Upper lobe of left lung (tissue), 6 donors: ENCODE measurements around the gene CCK. TPM values are rescaled to one million over a fixed set of nuclear protein-coding genes. Genes with fewer than 3 reads are reported as not detected.

ENCODE experiments used
- ATAC-seq, 2 donors: fragments of 200-7000 bp; cut with Tn5 transposase; one replicate each; pipeline ENCODE4 v1.9.1; 2022; ENCODE audit warnings: mild to moderate bottlenecking in 2 of 2, moderate library complexity in 2 of 2; ENCODE audit not compliant: low FRiP score in 2 of 2
- DNase-seq, 2 donors: peaks; one replicate each; pipeline ENCODE4 v3.0.0-alpha.2; 2019 to 2020
- H3K27ac ChIP-seq, 4 donors: fragments of 200-600 bp; sonication (generic); one replicate each; pipeline ENCODE4 v1.5.1; 2016 to 2019
- H3K27me3 ChIP-seq, 4 donors: fragments of 200-600 bp; sonication (generic); one replicate each; pipeline ENCODE4 v1.5.1; 2017 to 2019
- H3K36me3 ChIP-seq, 4 donors: fragments of 200-600 bp; sonication (generic); one replicate each; pipeline ENCODE4 v1.5.1; 2016 to 2019
- H3K4me1 ChIP-seq, 4 donors: fragments of 200-600 bp; sonication (generic); one replicate each; pipeline ENCODE4 v1.5.1; 2018 to 2019
- H3K4me3 ChIP-seq, 4 donors: fragments of 200-600 bp; sonication (generic); one replicate each; pipeline ENCODE4 v1.5.1; 2017 to 2019; ENCODE audit warnings: mild to moderate bottlenecking in 2 of 4, moderate library complexity in 1 of 4
- H3K9me3 ChIP-seq, 4 donors: fragments of 200-600 bp; sonication (generic); one replicate each; pipeline ENCODE4 v1.5.1; 2018 to 2019
- CTCF ChIP-seq, 6 experiments: fragments of 450-650 bp in 4 of 6; fragments of 200-600 bp in 2 of 6; sonication (generic) in 2 of 6; IDR thresholded peaks; one replicate each; pipeline ENCODE4 v1.5.1; 2016 to 2019; ENCODE audit warnings: antibody characterized with exemption in 6 of 6
- EP300 ChIP-seq, 4 donors: sonication (generic); formaldehyde crosslinking; IDR thresholded peaks; one replicate each; pipeline ENCODE4 v1.5.1; 2017; ENCODE audit warnings: antibody characterized with exemption in 4 of 4, control low read depth in 2 of 4
- POLR2A ChIP-seq, 4 donors: fragments of 450-650 bp; IDR thresholded peaks; one replicate each; pipeline ENCODE4 v1.5.1; 2016 to 2017; ENCODE audit warnings: antibody characterized with exemption in 4 of 4, mild to moderate bottlenecking in 2 of 4
- POLR2AphosphoS5 ChIP-seq, 2 donors: sonication (generic); formaldehyde crosslinking; IDR thresholded peaks; one replicate each; pipeline ENCODE4 v1.5.1; 2017; ENCODE audit warnings: antibody characterized with exemption in 2 of 2
- WGBS, 2 donors: methylation state at CpG; one replicate each; pipeline ENCODE4 v1.1.5; 2017 to 2018; 5-methylcytosine and 5-hydroxymethylcytosine counted together
- total RNA-seq, 6 donors: library from RNA; depleted of rRNA in 4 of 6; stranded (reverse); fragments of >200 nt in 4 of 6; gene quantifications; one replicate each; pipeline versions ENCODE4 v1.1.0 to v1.2.1, GENCODE V29; 2016 to 2021
- donor health status: DM: no; HTN: no; CAD: no; lungs with moderate emphysema.
- donor health status: DM: no; HTN: yes; CAD: no; lungs with severe emphysema.

The CCK gene
- total RNA-seq, 6 donors from 2014 or later: 2.0 to 7.3 (median 3.3) TPM; not detected in 3

GRCh38 chr3:42301446-42302175 lies 35.6 kb upstream of the CCK start:
- DNase-seq: no peak
- ATAC-seq: no peak
- Histone ChIP-seq H3K4me1 (no peaks in the 10 kb centered on the region), H3K36me3 (no peaks in the 10 kb centered on the region), H3K27me3 (no peaks in the 10 kb centered on the region), H3K27ac (no peak overlapping the region), H3K4me3 (no peak overlapping the region), H3K9me3 (no peaks in the 10 kb centered on the region)
- TF ChIP-seq EP300 (IDR thresholded peaks at IDR 0.05): no peak
- no peak for TF ChIP-seq CTCF (IDR thresholded peaks at IDR 0.05)
- TF ChIP-seq POLR2AphosphoS5 (IDR thresholded peaks at IDR 0.05): no peak
- no peak for TF ChIP-seq POLR2A (IDR thresholded peaks at IDR 0.05)
- 56 to 75% methylated on average over 4 of the region's 4 CpGs for WGBS, 2 donors

GRCh38 chr3:42300778-42301177 lies 34.8 kb upstream of the CCK start:
- no peaks in the 10 kb centered on the region for H3K27me3 ChIP-seq
- 72% methylated on average over 3 of the region's 3 CpGs for WGBS, 2 donors
- H3K9me3 ChIP-seq: no peaks in the 10 kb centered on the region
- DNase-seq: no peak
- no peak overlapping the region for H3K27ac ChIP-seq
- TF ChIP-seq POLR2A (IDR thresholded peaks at IDR 0.05) (no peak), CTCF (IDR thresholded peaks at IDR 0.05) (no peak), EP300 (IDR thresholded peaks at IDR 0.05) (no peak), POLR2AphosphoS5 (IDR thresholded peaks at IDR 0.05) (no peak)
- no peak overlapping the region for H3K4me3 ChIP-seq
- no peaks in the 10 kb centered on the region for H3K36me3 ChIP-seq
- no peaks in the 10 kb centered on the region for H3K4me1 ChIP-seq
- ATAC-seq: peak in 1 of 2 donors; percentile 32

- Histone ChIP-seq H3K27me3 (no peaks in the 10 kb centered on the region), H3K4me1 (no peaks in the 10 kb centered on the region), H3K27ac (no peak overlapping the region), H3K4me3 (no peak overlapping the region), H3K36me3 (no peaks in the 10 kb centered on the region), H3K9me3 (no peaks in the 10 kb centered on the region)
- ATAC-seq (no peak), DNase-seq (no peak)
- WGBS, 2 donors: 26 to 31% methylated on average over 3 of the region's 3 CpGs
- no peak for TF ChIP-seq EP300 (IDR thresholded peaks at IDR 0.05)
- no peak for TF ChIP-seq CTCF (IDR thresholded peaks at IDR 0.05)
- TF ChIP-seq POLR2A (IDR thresholded peaks at IDR 0.05): no peak
- TF ChIP-seq POLR2AphosphoS5 (IDR thresholded peaks at IDR 0.05): no peak
Observed at GRCh38 chr3:42300013-42300412, 34.0 kb upstream of the CCK start.

GRCh38 chr3:42298259-42298658 lies 32.3 kb upstream of the CCK start:
- no peak for TF ChIP-seq EP300 (IDR thresholded peaks at IDR 0.05)
- no peak for TF ChIP-seq POLR2A (IDR thresholded peaks at IDR 0.05)
- no peak for TF ChIP-seq POLR2AphosphoS5 (IDR thresholded peaks at IDR 0.05)
- Histone ChIP-seq H3K4me3 (no peak overlapping the region), H3K27ac (no peak overlapping the region), H3K9me3 (no peaks in the 10 kb centered on the region), H3K27me3 (no peaks in the 10 kb centered on the region), H3K4me1 (no peaks in the 10 kb centered on the region), H3K36me3 (no peaks in the 10 kb centered on the region)
- DNase-seq (no peak), ATAC-seq (no peak)
- 55 to 72% methylated on average over 2 of the region's 2 CpGs for WGBS, 2 donors

- WGBS, 2 donors: 63 to 68% methylated on average over 1 of the region's 1 CpG
- ATAC-seq (no peak), DNase-seq (no peak)
- TF ChIP-seq POLR2A (IDR thresholded peaks at IDR 0.05): no peak
- peak in 1 of 4 donors; percentile 3 for TF ChIP-seq EP300 (IDR thresholded peaks at IDR 0.05)
- no peak for TF ChIP-seq CTCF (IDR thresholded peaks at IDR 0.05)
- Histone ChIP-seq H3K27me3 (no peaks in the 10 kb centered on the region), H3K36me3 (no peaks in the 10 kb centered on the region), H3K27ac (no peak overlapping the region), H3K4me3 (no peak overlapping the region), H3K9me3 (no peaks in the 10 kb centered on the region), H3K4me1 (peaks cover 0 to 6% (median 0%) of the 10 kb centered on the region in 4 donors)
Observed at GRCh38 chr3:42292009-42292408, 26.0 kb upstream of the CCK start.
